Left lobe of liver (tissue), 2 donors: Measurements from ENCODE around the gene NDUFS8. TPM values are rescaled to one million over a fixed set of nuclear protein-coding genes. Genes with fewer than 3 reads are reported as not detected.
A peak's percentile ranks its signal among the peaks of the same experiment; 100 is the strongest.

ENCODE experiments used
- ATAC-seq: fragments of 200-7000 bp; cut with Tn5 transposase; one replicate; pipeline ENCODE4 v1.9.1; 2020; ENCODE audit warnings: mild to moderate bottlenecking, moderate library complexity
- DNase-seq: peaks from one replicate; pipeline ENCODE4 v3.0.0-alpha.2; 2020; ENCODE audit warnings: low spot score
- total RNA-seq: library from RNA; stranded (reverse); gene quantifications from one replicate; pipeline ENCODE4 v1.2.1, GENCODE V29; 2021
- donor health status: DM: no; HTN: no; CAD: no; lungs with moderate emphysema.
- donor health status: DM: no; HTN: yes; CAD: no.

The NDUFS8 gene
- total RNA-seq, 1 donor from 2014 or later, result 104 TPM

GRCh38 chr11:68035266-68035876 lies 4.9 kb downstream of the NDUFS8 start:
- DNase-seq (no peak), ATAC-seq (no peak)

- ATAC-seq (no peak), DNase-seq (no peak)
Observed at GRCh38 chr11:68036141-68036716, 5.7 kb downstream of the NDUFS8 start.

- no peak for ATAC-seq
Observed at GRCh38 chr11:68036717-68037239, 6.3 kb downstream of the NDUFS8 start.

DNA sequence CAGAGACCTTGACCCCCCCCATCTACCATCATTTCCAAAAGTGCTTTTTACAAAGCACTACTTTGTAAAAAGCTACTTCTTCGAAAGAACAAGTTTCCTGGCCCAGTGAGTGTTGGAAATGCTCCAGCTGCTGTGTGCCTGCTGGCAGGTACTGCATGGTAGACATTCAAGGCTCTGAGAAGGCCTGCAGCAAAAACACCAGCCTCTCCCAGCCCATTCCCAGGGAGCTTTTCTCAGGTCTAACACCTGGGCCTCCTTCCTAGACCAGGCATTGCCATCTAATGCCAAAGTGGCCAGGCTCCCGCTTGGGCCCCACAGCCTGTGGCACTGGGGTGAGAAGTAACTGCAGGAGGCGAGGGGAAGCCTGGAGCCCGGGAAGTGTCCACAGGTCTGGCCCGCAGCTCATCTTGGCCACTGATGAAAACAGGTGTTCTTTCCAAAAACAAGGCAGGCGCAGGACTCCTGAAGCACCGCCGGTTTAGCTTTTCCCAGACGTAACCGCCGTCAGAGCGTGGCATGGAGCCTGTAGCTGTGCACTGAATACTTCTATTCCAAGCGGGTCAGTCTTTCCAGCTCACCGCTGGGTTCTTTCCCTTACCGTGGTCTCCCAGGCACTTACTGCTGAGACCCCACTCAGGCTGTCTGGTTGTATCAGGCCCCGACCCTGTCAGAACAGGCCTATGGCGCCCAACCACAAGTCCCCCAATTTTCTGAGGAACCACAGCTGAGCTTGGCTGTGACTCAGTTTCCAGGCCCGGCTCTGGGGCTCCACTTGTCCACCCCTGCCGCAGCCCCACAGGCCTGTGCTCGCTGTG lies 7.1 kb downstream of the NDUFS8 start:
- ATAC-seq (peak; percentile 11), DNase-seq (peak; percentile 76)

More at GRCh38 chr11:68036717-68037239, 6.3 kb downstream of the NDUFS8 start:
- DNase-seq, result peak; percentile 69

DNA sequence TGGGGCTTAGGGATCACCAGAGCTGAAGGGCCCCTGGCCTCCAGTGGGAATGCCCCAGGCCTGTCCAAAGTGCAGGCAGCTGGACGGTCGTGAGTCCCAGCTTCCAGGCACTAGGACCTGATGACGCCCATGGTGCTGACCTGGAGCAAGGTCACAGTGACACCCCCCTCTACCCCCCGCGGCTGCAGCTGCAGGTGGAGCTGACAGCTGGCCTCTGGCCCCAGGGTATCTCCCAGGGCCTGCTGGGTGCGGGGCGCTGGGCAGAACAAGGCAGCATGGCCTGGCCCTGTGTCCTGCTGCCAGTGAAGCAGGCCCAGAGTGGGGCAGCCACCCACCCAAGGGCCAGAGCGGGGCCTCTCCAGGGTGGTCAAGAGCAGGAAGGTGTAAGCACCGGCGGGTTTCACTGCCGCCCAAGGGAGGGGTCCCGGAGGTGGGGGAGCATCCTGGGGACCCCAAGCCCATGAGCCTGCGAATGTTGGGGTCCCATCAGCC lies 7.8 kb downstream of the NDUFS8 start:
- DNase-seq (peak; percentile 96), ATAC-seq (peak; percentile 70)

DNA sequence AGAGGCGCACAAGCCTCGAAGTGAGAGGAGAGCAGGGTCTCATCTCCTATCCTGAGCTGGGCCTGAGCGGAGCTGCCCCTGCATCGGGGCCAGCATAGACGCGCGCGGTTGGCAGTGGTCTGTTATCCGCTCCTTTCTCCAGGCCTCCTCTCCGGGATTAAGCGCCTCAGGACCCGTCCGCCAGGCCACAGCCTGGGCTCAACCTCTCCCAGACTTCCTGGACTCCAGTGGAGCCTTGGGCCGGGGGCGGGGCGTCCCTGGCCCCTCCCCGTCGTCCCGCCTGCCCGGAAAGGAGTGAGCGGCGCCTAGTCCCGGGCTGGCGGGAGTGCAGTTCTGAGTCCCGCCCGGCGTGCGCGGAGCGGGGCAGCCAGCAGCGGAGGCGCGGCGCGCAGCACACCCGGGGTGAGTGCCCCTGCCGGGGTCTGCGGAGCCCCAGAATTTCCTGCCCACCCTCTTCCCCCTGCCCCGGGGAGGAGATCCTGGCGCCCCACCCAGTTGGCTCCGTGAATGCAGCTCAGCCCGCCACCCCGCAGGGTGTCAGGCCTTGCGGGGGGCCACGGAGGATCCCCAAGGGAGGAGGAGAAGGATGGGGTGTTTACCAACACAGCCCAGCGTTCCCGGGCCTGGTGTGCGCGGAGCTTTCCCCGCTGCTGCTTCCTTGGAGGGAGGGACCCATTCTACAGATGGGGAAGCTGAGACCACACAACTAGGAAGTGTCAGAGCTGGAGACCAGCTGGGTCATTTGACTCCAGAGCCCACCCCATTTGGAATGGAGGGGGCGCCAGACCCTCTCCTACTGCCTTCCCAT lies 8.4 kb downstream of the NDUFS8 start, which contains the start of gene TCIRG1:
Gene TCIRG1 (plus strand): TSS at position 308 of the 808 bp plus-strand sequence. CDS start 2,247 bp downstream, outside the sequence.
- DNase-seq, result peak; percentile 93
- peak; percentile 79 for ATAC-seq

- DNase-seq, result no peak
Observed at GRCh38 chr11:68039526-68040086, 9.1 kb downstream of the NDUFS8 start.

DNA sequence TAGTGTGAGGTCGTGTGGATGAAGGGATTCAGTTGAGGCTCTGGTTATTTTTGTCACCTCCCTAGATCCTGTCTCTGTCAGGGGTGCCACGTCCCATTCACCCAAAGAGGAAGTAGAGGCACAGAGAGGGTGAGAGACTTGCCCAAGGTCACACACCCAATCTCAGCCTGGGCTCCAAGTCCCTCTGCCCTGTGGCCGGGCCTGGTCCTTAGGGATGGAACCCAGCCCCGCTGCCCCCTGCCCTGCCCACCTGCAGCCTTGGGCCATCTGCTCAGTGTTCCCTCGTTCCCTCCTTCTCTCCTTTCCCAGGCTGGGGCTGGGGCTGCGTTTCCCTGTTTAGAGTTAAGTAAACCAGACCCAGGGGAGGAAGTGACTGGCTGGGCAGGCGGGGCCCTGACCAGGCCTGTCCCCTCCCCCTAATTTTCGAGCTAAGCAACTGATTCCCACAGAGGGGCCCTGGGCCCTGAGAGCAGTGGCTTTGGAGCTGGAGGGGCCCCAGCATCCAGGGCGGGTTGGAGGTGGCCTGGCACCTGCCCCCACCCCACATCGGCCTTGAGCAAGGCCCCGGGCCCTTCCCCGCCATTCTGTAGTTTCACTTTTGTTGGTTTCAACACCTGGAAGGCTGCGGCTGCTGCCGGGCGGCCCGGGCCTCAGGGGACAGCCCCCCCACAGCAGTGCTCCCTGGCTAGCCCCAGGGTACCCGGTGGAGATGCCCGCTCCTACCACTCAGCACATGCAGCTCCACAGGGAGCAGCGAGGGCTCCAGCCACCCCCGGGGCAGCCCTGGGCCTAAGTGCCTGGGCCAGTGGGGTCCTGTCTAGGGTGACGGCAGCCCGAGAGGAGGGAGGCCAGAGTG lies 9.8 kb downstream of the NDUFS8 start:
- ATAC-seq (peak; percentile 15), DNase-seq (peak; percentile 68)

More at GRCh38 chr11:68039526-68040086, 9.1 kb downstream of the NDUFS8 start:
- ATAC-seq, result peak; percentile 20

- no peak for ATAC-seq
Observed at GRCh38 chr11:68040957-68041591, 10.6 kb downstream of the NDUFS8 start.

GRCh38 chr11:68041617-68042218 lies 11.2 kb downstream of the NDUFS8 start:
- no peak for DNase-seq
- ATAC-seq, result no peak

More at GRCh38 chr11:68040957-68041591, 10.6 kb downstream of the NDUFS8 start:
- peak; percentile 56 for DNase-seq

DNA sequence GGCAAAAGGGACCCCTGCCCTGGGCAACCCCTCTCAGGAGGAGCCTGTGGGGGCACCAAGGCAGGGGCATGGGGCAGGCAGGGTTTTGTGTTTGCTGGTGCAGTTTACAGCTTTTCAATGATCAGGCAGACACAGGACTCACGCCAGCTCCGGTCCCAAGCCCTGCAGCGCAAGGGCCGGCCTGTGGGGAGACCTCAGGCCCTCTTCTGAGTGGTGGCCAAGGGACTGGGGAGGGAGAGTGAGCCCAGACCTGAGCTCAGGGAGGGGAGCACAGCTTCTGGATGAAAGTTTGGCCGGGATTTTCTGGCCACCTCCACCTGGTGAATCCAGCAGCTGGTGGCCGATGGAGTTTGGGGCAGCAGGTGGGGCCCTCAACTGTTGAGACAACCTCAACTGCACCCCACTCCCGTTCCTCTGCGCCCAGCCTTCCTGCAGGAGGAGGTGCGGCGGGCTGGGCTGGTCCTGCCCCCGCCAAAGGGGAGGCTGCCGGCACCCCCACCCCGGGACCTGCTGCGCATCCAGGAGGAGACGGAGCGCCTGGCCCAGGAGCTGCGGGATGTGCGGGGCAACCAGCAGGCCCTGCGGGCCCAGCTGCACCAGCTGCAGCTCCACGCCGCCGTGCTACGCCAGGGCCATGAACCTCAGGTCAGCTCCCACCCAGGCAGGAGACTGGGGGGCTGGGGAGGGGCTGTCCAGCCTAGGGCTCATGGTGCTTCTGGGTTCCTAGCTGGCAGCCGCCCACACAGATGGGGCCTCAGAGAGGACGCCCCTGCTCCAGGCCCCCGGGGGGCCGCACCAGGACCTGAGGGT lies 11.9 kb downstream of the NDUFS8 start:
- ATAC-seq (no peak), DNase-seq (peak; percentile 47)

- DNase-seq (no peak), ATAC-seq (no peak)
Observed at GRCh38 chr11:68043029-68043348, 12.5 kb downstream of the NDUFS8 start.

GRCh38 chr11:68043349-68044144 lies 13.1 kb downstream of the NDUFS8 start:
- no peak for DNase-seq
- no peak for ATAC-seq

DNA sequence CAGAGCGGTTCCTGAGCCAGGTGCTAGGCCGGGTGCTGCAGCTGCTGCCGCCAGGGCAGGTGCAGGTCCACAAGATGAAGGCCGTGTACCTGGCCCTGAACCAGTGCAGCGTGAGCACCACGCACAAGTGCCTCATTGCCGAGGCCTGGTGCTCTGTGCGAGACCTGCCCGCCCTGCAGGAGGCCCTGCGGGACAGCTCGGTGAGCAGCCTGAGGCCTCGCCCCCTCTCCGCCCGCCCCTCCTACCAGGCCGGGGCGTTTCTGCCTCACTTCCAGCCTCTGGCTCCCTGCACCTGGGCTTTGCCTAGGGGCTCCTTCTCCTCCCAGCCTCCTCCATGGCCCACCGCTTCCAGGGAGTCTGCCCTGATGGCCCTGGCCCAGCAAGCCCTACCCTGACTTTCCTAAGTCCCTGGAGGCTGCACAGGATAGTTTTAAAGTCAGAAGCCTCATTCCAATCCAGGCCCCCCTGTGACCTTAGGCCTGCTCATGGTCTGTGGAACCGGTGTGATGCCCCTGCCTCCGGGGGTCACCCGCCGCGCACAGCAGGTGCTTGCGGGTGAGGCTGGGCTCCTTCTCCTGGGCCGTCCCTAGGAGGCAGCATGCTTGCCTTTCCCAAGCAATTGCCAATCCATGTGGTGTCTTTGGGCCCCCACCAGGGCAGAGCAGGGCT lies 13.8 kb downstream of the NDUFS8 start:
- no peak for DNase-seq
- no peak for ATAC-seq

- DNase-seq (no peak), ATAC-seq (no peak)
Observed at GRCh38 chr11:68044898-68045351, 14.4 kb downstream of the NDUFS8 start.
